Right cardiac atrium (tissue), 5 donors: ENCODE measurements around the gene MAN1C1. TPM values are rescaled to one million over a fixed set of nuclear protein-coding genes. Genes with fewer than 3 reads are reported as not detected.

ENCODE experiments used
- ATAC-seq, 2 donors: fragments of 200-7000 bp; cut with Tn5 transposase; one replicate each; pipeline versions ENCODE4 v1.8.0 to v1.9.1; 2020; ENCODE audit warnings: moderate library complexity in 2 of 2, mild to moderate bottlenecking in 1 of 2
- DNase-seq, 3 donors: peaks; one replicate each; pipeline ENCODE4 v3.0.0-alpha.2; 2020
- H3K27ac ChIP-seq: one replicate; pipeline ENCODE4 v1.5.1; 2013; ENCODE audit warnings: mild to moderate bottlenecking, low read length, control low read depth, moderate library complexity
- H3K27me3 ChIP-seq: one replicate; pipeline ENCODE4 v1.6.1; 2013; ENCODE audit not compliant: control insufficient read depth, insufficient read depth
- H3K4me1 ChIP-seq: one replicate; pipeline ENCODE4 v1.6.1; 2013; ENCODE audit warnings: low read length; ENCODE audit not compliant: control insufficient read depth, insufficient read depth
- H3K4me3 ChIP-seq: one replicate; pipeline ENCODE4 v1.5.1; 2013; ENCODE audit warnings: low read length, control low read depth
- H3K9me3 ChIP-seq: one replicate; pipeline ENCODE4 v1.6.1; 2013; ENCODE audit warnings: low read length; ENCODE audit not compliant: control insufficient read depth
- WGBS: extraction: QIAGEN DNeasy Blood & Tissue Kit; methylation state at CpG from one replicate; pipeline ENCODE4 v1.1.7; 2013; 5-methylcytosine and 5-hydroxymethylcytosine counted together
- intact Hi-C, 4 donors: fragments of 100-400 bp; cut with DNase I; formaldehyde crosslinking; loops; one replicate each; pipeline versions ENCODE4 v1.11.0 to v1.14.0; 2022 to 2023
- polyA plus RNA-seq: library from polyadenylated mRNA; stranded (reverse); fragments of 200-250 nt; gene quantifications from one replicate; pipeline ENCODE4 v1.2.3, GENCODE V29; 2013
- total RNA-seq, 4 donors: library from RNA; stranded (reverse); fragmentation: NEBNext Ultra II Directional; extraction: Animal tissue kit (Norgen Biotek cat#: 25700); gene quantifications; one replicate each; pipeline ENCODE4 v1.2.1, GENCODE V29; 2021
- donor health status: healthy with polysubstance abuse.
- donor health status: DM: no; HTN: yes; CAD: no.
- donor health status: DM: no; HTN: no; CAD: no.
- donor health status: DM: no; HTN: yes; CAD: no; lungs with severe emphysema.
- donor health status: DM: yes; HTN: yes; CAD: no.

Gene MAN1C1
- total and polyA plus RNA-seq, 5 donors = 9.1 to 15.7 (median 11.7) TPM

DNA sequence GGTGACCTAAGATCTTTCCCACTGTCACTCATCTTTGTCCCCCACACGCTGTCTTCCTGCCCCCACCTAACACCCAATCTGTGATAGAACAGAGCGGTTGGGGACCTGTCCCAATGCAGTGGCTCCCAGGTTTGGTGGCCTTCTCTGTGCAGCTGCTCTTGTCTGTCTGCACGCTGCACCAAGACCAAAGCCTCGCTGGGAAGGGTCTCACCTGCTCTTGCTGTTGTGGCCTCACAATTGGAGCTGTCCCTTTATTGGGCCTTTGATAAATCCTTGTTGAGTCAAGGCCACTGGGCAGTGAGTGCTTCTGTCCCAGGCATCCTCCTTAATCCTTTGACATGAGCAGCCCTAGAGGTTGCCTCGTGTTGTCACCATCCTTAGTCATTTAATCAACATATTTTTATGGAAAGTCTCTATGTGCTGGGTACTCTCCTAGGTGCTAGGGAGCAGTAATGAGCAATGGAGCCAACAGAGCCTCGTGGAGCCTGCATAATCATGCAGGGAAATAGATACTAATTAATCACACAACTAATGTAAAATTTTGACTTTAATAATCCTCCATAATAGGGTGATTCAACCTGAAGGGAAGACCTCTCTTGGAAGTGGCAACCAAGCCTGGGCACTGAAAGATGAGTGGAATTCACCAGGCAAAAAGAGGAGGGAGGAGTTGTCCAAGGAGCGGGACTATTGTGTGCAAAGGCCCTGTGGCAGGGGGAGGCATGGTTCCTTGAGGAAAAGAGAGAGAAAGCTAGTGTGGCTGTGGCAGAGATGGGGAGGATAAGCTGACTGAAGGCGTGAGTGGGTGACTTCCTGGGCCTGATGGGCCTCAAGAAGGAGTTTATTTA is 57.6 kb downstream of the MAN1C1 start:
- intact Hi-C loops = no loop called here
- H3K4me1 ChIP-seq = peaks cover 8% of the 10 kb centered on the region
- ATAC-seq (no peak), DNase-seq (no peak)
- H3K4me3 ChIP-seq = no peak overlapping the region
- WGBS = 91% methylated on average over 8 of the region's 8 CpGs
- H3K9me3 ChIP-seq = no peaks in the 10 kb centered on the region
- no peaks in the 10 kb centered on the region for H3K27me3 ChIP-seq
- no peak overlapping the region for H3K27ac ChIP-seq

- ATAC-seq (no peak), DNase-seq (no peak)
- WGBS = 96% methylated on average over 3 of the region's 3 CpGs
- intact Hi-C loops = no loop called here
- Histone ChIP-seq H3K9me3 (no peaks in the 10 kb centered on the region), H3K27ac (no peak overlapping the region), H3K4me1 (peaks cover 8% of the 10 kb centered on the region), H3K4me3 (no peak overlapping the region), H3K27me3 (no peaks in the 10 kb centered on the region)
Observed at GRCh38 chr1:25674807-25675084, 58.2 kb downstream of the MAN1C1 start.

- Histone ChIP-seq H3K27ac (no peak overlapping the region), H3K4me1 (peaks cover 8% of the 10 kb centered on the region), H3K4me3 (no peak overlapping the region), H3K9me3 (no peaks in the 10 kb centered on the region), H3K27me3 (no peaks in the 10 kb centered on the region)
- 83% methylated on average over 11 of the region's 11 CpGs for WGBS
- DNase-seq (no peak), ATAC-seq (no peak)
- intact Hi-C loops = no loop called here
Observed at GRCh38 chr1:25675729-25676476, 59.3 kb downstream of the MAN1C1 start.

DNA sequence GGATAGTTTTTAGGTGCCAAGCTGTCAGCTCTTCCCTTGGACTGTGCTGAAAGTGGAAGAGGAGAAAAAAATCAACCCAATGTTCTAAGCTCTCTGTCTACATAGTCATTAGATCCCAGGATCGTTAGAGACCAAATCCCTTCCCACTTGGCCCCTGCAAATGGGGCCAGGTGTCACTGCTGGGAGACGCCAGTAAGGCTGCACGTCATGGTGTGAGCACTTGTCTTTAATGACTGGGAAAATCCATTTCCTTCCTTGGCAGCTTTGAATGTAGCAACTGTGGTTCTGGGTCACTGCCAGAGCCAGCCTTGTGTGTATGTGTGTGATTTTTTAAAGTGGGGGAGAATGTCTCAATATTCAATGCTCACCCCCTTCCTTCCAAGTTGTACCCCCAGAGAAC is 59.9 kb downstream of the MAN1C1 start:
- Histone ChIP-seq H3K4me3 (no peak overlapping the region), H3K27ac (no peak overlapping the region), H3K9me3 (no peaks in the 10 kb centered on the region), H3K27me3 (no peaks in the 10 kb centered on the region), H3K4me1 (peaks cover 8% of the 10 kb centered on the region)
- ATAC-seq (peak in 1 of 2 donors; percentile 54), DNase-seq (peak in 2 of 3 donors; percentile 68 to 74)
- 13% methylated on average over 3 of the region's 3 CpGs for WGBS
- intact Hi-C loops = no loop called here

- Histone ChIP-seq H3K9me3 (no peaks in the 10 kb centered on the region), H3K4me3 (no peak overlapping the region), H3K4me1 (peaks cover 8% of the 10 kb centered on the region), H3K27ac (no peak overlapping the region), H3K27me3 (no peaks in the 10 kb centered on the region)
- 75% methylated on average over 6 of the region's 6 CpGs for WGBS
- DNase-seq (no peak), ATAC-seq (no peak)
- intact Hi-C loops = no loop called here
Observed at GRCh38 chr1:25677193-25677773, 60.7 kb downstream of the MAN1C1 start.

DNA sequence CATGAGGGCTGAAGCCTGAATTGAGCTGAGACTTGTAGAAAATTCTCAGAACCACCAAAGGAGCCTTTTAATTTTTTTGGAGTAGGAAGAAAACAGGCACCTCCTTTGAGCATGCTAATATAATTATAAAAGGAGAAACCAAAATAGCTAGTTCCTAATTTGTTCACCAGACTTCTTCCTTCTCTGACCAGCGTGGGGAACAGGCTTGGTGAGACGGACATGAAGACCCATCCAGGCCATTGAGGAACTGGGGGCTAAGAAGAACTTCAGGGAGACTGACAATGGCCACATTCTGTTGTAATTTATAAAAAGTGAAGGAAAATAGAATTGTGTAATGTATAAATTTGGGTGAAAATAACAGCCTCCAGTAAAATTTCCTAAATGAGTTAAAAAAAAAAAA is 62.6 kb downstream of the MAN1C1 start:
- Histone ChIP-seq H3K27ac (no peak overlapping the region), H3K9me3 (no peaks in the 10 kb centered on the region), H3K27me3 (no peaks in the 10 kb centered on the region), H3K4me1 (peaks cover 15% of the 10 kb centered on the region), H3K4me3 (no peak overlapping the region)
- WGBS = 83% methylated on average over 2 of the region's 2 CpGs
- ATAC-seq (no peak), DNase-seq (no peak)
- intact Hi-C loops = no loop called here

- intact Hi-C loops = loop anchor here in 2 of 4 donors (10.0 kb wide), 1 partner anchor 66 kb away; the partner anchor contains the start of gene MAN1C1 (in 2 of the 2)
- no peaks in the 10 kb centered on the region for H3K9me3 ChIP-seq
- H3K4me3 ChIP-seq = no peak overlapping the region
- no peaks in the 10 kb centered on the region for H3K27me3 ChIP-seq
- ATAC-seq = no peak
- peaks cover 19% of the 10 kb centered on the region for H3K4me1 ChIP-seq
- WGBS = 99% methylated on average over 4 of the region's 4 CpGs
- no peak overlapping the region for H3K27ac ChIP-seq
- no peak for DNase-seq
Observed at GRCh38 chr1:25680701-25681100, 64.1 kb downstream of the MAN1C1 start.

DNA sequence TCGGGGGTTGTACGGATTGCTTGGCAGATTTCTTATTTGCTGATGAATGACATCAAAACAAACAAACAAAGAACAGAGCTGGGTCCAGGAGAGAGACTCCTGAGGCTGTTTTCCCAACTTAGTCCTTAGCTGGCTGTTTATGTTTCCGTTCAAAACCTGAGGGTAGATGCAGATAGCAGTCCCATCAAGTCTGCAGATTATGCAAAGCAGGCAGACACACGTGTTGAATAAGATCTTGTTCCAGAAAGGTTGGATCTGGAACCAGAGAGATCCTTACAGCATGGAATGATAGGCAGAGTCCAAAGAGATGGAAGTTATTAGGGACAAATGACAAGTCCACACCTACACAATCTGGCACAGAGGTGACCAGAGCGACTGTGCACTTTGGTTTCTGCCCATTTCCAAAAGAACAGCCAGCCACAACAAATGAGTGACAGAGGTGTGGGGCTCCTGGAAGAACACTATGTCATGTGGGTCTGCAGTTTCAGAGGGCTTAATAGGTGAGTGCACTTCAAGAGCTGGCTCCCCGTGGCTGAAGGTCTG is 65.5 kb downstream of the MAN1C1 start:
- Histone ChIP-seq H3K27me3 (no peaks in the 10 kb centered on the region), H3K4me1 (peaks cover 11% of the 10 kb centered on the region), H3K9me3 (no peaks in the 10 kb centered on the region), H3K27ac (no peak overlapping the region), H3K4me3 (no peak overlapping the region)
- ATAC-seq = no peak
- DNase-seq = no peak
- intact Hi-C loops = loop anchor here in 2 of 4 donors (10.0 kb wide), 1 partner anchor 67 kb away; the partner anchor contains the start of gene MAN1C1 (in 2 of the 2)
- 77% methylated on average over 6 of the region's 6 CpGs for WGBS

GRCh38 chr1:25683177-25683576 is 66.6 kb downstream of the MAN1C1 start:
- intact Hi-C loops = loop anchor here in 2 of 4 donors (10.0 kb wide), 1 partner anchor 68 kb away; the partner anchor contains the start of gene MAN1C1 (in 2 of the 2)
- ATAC-seq = no peak
- no peak overlapping the region for H3K4me3 ChIP-seq
- 77% methylated on average over 4 of the region's 4 CpGs for WGBS
- no peak for DNase-seq
- peaks cover 11% of the 10 kb centered on the region for H3K4me1 ChIP-seq
- no peaks in the 10 kb centered on the region for H3K27me3 ChIP-seq
- no peak overlapping the region for H3K27ac ChIP-seq
- no peaks in the 10 kb centered on the region for H3K9me3 ChIP-seq

DNA sequence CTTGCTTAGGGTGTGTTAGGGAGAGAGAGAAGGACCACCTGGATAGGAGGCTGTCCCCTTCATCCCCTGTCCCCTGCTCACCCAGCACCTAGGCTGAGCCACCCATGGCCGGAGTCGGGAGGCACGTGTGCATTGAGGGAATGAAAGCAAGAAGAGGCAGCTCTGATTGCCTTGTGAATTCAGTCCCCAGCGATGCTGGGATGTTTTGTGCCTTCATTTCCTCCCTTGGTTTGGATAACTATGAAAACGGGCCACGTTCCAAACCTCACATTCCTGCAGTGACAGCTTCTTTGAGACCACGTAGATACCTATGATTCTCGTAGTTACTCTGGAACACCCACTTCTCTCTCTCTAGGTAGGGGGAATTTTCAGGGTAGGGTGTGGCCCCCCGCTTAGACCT is 67.1 kb downstream of the MAN1C1 start:
- ATAC-seq = peak in 1 of 2 donors; percentile 17
- intact Hi-C loops = loop anchor here in 2 of 4 donors (10.0 kb wide), 1 partner anchor 69 kb away; the partner anchor contains the start of gene MAN1C1 (in 2 of the 2)
- no peak for DNase-seq
- no peaks in the 10 kb centered on the region for H3K27me3 ChIP-seq
- H3K4me3 ChIP-seq = no peak overlapping the region
- peaks cover 11% of the 10 kb centered on the region for H3K4me1 ChIP-seq
- 42% methylated on average over 9 of the region's 9 CpGs for WGBS
- H3K9me3 ChIP-seq = no peaks in the 10 kb centered on the region
- no peak overlapping the region for H3K27ac ChIP-seq
